NB4 (cell line): ENCODE measurements around the gene PTGFRN.

Experiments
- POLR2A ChIP-seq: IDR thresholded peaks from 2 replicates; pipeline ENCODE4 v1.6.1; 2011; ENCODE audit warnings: mild to moderate bottlenecking; ENCODE audit not compliant: insufficient read length; ENCODE audit errors: extremely low read depth
- TF ChIP-seq, protein P1 (sequence below): IDR thresholded peaks from one replicate; pipeline ENCODE4 v1.5.1; 2012; ENCODE audit warnings: low read depth, low read length

DNA sequence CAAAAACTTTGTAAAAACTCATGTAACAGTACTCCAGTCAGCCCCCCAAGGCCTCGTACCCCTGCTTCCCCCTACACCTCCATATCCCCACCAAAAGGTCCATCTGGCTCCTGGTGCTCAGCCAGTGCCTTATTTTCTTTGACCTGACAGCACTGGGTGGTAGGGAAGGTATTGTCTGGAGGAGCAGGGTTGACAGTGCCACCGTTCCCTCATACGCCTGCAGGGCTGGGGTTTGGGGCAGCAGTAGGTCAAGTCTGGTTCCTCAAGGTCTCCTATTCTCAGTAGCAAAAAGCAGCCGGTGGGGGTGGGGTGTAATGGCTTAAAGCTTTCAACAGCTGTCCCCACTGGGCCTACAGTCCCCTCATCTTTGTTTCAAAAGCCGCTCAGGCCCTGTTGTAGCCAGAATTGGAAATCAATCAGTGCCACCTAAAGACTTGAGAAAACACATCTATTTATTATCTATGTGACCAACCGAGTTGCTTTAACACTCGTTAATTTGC lies 125.1 kb downstream of the PTGFRN start:
- TF ChIP-seq, protein P1, sequence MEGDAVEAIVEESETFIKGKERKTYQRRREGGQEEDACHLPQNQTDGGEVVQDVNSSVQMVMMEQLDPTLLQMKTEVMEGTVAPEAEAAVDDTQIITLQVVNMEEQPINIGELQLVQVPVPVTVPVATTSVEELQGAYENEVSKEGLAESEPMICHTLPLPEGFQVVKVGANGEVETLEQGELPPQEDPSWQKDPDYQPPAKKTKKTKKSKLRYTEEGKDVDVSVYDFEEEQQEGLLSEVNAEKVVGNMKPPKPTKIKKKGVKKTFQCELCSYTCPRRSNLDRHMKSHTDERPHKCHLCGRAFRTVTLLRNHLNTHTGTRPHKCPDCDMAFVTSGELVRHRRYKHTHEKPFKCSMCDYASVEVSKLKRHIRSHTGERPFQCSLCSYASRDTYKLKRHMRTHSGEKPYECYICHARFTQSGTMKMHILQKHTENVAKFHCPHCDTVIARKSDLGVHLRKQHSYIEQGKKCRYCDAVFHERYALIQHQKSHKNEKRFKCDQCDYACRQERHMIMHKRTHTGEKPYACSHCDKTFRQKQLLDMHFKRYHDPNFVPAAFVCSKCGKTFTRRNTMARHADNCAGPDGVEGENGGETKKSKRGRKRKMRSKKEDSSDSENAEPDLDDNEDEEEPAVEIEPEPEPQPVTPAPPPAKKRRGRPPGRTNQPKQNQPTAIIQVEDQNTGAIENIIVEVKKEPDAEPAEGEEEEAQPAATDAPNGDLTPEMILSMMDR = no peak
- TF ChIP-seq POLR2A = no peak
